Neural progenitor cell (in vitro differentiated cells): ENCODE results near the gene BEND2. TPM values are rescaled to one million over a fixed set of nuclear protein-coding genes. Genes with fewer than 3 reads are reported as not detected.

Experiments
- DNase-seq: peaks from one replicate; pipeline ENCODE4 v3.0.0-alpha.2; 2016; ENCODE audit warnings: low spot score
- H2AFZ ChIP-seq: fragments of 200-600 bp; sonication (generic); replicated peaks from 2 replicates; pipeline ENCODE4 v1.6.1; 2016; ENCODE audit warnings: antibody characterized with exemption
- H3F3A ChIP-seq: fragments of 200-600 bp; sonication (generic); 2 replicates; pipeline ENCODE4 v1.6.1; 2016; ENCODE audit warnings: antibody characterized with exemption, low read depth
- H3K27ac ChIP-seq: fragments of 200-600 bp; sonication (generic); 2 replicates; pipeline ENCODE4 v1.5.1; 2016; ENCODE audit warnings: mild to moderate bottlenecking
- H3K27me3 ChIP-seq: fragments of 200-600 bp; sonication (generic); 2 replicates; pipeline ENCODE4 v1.6.1; 2016; ENCODE audit warnings: mild to moderate bottlenecking, moderate library complexity
- H3K36me3 ChIP-seq: fragments of 200-600 bp; sonication (generic); 2 replicates; pipeline ENCODE4 v1.5.1; 2016
- H3K4me1 ChIP-seq: fragments of 200-600 bp; sonication (generic); 2 replicates; pipeline ENCODE4 v1.6.1; 2016; ENCODE audit warnings: mixed run types
- H3K4me2 ChIP-seq: fragments of 200-600 bp; sonication (generic); 2 replicates; pipeline ENCODE4 v1.6.1; 2016
- H3K4me3 ChIP-seq: fragments of 200-600 bp; sonication (generic); 2 replicates; pipeline ENCODE4 v1.5.1; 2016
- H3K79me2 ChIP-seq: fragments of 200-600 bp; sonication (generic); 2 replicates; pipeline ENCODE4 v1.6.1; 2016; ENCODE audit warnings: low read depth
- H3K9ac ChIP-seq: fragments of 200-600 bp; sonication (generic); 2 replicates; pipeline ENCODE4 v1.6.1; 2016
- H3K9me3 ChIP-seq: fragments of 200-600 bp; sonication (generic); 2 replicates; pipeline ENCODE4 v1.5.1; 2016; ENCODE audit warnings: low read depth
- H4K20me1 ChIP-seq: fragments of 200-600 bp; sonication (generic); 2 replicates; pipeline ENCODE4 v1.6.1; 2016; ENCODE audit warnings: low read depth
- H3K27ac Mint-ChIP-seq: 3 replicates; pipeline ENCODE4 v1.8.0; 2021; ENCODE audit warnings: mixed read lengths
- H3K27me3 Mint-ChIP-seq: 2 replicates; pipeline ENCODE4 v1.8.0; 2022; ENCODE audit warnings: low read depth, mild to moderate bottlenecking, inconsistent platforms, moderate library complexity, mixed read lengths; ENCODE audit not compliant: insufficient read depth
- H3K36me3 Mint-ChIP-seq: 3 replicates; pipeline ENCODE4 v1.8.0; 2021; ENCODE audit warnings: mixed read lengths
- H3K4me1 Mint-ChIP-seq: 3 replicates; pipeline ENCODE4 v1.8.0; 2021; ENCODE audit warnings: mixed read lengths
- H3K4me3 Mint-ChIP-seq: 3 replicates; pipeline ENCODE4 v1.8.0; 2021; ENCODE audit warnings: mild to moderate bottlenecking, moderate library complexity, mixed read lengths
- H3K9me3 Mint-ChIP-seq: 3 replicates; pipeline ENCODE4 v1.8.0; 2020; ENCODE audit warnings: mixed read lengths
- EZH2 ChIP-seq: fragments of 200-600 bp; sonication (generic); IDR thresholded peaks from 2 replicates; pipeline ENCODE4 v1.6.1; 2017; ENCODE audit warnings: antibody characterized with exemption, mild to moderate bottlenecking, moderate library complexity
- EZH2phosphoT487 ChIP-seq: fragments of 200-600 bp; sonication (generic); IDR thresholded peaks from 2 replicates; pipeline ENCODE4 v1.6.1; 2017; ENCODE audit warnings: antibody characterized with exemption
- total RNA-seq: library from RNA; depleted of rRNA; stranded (reverse); fragments of >200 nt; gene quantifications from 2 replicates; pipeline ENCODE4 v1.2.3, GENCODE V29; 2015; ENCODE audit warnings: low replicate concordance
- TF ChIP-seq, protein P1 (sequence below): fragments of 200-600 bp; sonication (generic); IDR thresholded peaks from 2 replicates; pipeline ENCODE4 v1.5.1; 2017; ENCODE audit warnings: antibody characterized with exemption, mild to moderate bottlenecking

Gene BEND2
- total RNA-seq, 1 donor from 2014 or later, result not detected

DNA sequence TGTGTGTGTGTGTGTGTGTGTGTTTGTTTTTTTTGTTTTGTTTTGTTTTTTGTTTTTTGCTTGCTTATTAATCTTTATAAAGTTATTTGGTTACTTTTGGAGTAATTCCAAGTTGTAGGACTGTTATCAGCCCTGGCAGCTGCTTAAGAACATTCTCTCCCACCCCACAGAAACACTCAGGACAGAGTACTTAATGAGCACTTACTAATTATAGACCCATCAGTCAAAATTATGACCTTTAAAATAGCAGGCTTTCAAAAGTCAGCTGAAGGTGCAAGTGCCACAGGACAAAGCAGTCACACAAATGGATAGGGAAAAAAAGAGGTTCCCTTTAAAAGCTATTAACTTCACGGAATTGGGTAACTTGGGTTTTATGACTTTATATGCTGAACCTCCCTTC is 69.0 kb downstream of the BEND2 start:
- no peak for DNase-seq
- no peak overlapping the region for H3K27ac Mint-ChIP-seq
- Histone ChIP-seq H3K4me2 (no peak overlapping the region), H2AFZ (no peak overlapping the region), H3K4me1 (no peaks in the 10 kb centered on the region), H3K4me3 (no peak overlapping the region), H3F3A (no peaks in the 10 kb centered on the region), H3K9ac (no peak overlapping the region), H3K27me3 (no peaks in the 10 kb centered on the region), H3K9me3 (no peaks in the 10 kb centered on the region), H3K27ac (no peak overlapping the region), H3K79me2 (no peaks in the 10 kb centered on the region), H3K36me3 (no peaks in the 10 kb centered on the region), H4K20me1 (no peaks in the 10 kb centered on the region)
- no peak overlapping the region for H3K4me3 Mint-ChIP-seq
- no peaks in the 10 kb centered on the region for H3K9me3 Mint-ChIP-seq
- no peak for TF ChIP-seq EZH2phosphoT487
- no peak for TF ChIP-seq EZH2
- TF ChIP-seq, protein P1, sequence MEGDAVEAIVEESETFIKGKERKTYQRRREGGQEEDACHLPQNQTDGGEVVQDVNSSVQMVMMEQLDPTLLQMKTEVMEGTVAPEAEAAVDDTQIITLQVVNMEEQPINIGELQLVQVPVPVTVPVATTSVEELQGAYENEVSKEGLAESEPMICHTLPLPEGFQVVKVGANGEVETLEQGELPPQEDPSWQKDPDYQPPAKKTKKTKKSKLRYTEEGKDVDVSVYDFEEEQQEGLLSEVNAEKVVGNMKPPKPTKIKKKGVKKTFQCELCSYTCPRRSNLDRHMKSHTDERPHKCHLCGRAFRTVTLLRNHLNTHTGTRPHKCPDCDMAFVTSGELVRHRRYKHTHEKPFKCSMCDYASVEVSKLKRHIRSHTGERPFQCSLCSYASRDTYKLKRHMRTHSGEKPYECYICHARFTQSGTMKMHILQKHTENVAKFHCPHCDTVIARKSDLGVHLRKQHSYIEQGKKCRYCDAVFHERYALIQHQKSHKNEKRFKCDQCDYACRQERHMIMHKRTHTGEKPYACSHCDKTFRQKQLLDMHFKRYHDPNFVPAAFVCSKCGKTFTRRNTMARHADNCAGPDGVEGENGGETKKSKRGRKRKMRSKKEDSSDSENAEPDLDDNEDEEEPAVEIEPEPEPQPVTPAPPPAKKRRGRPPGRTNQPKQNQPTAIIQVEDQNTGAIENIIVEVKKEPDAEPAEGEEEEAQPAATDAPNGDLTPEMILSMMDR, result no peak
- H3K36me3 Mint-ChIP-seq, result no peaks in the 10 kb centered on the region
- H3K27me3 Mint-ChIP-seq, result peaks cover 3% of the 10 kb centered on the region
- no peaks in the 10 kb centered on the region for H3K4me1 Mint-ChIP-seq

DNA sequence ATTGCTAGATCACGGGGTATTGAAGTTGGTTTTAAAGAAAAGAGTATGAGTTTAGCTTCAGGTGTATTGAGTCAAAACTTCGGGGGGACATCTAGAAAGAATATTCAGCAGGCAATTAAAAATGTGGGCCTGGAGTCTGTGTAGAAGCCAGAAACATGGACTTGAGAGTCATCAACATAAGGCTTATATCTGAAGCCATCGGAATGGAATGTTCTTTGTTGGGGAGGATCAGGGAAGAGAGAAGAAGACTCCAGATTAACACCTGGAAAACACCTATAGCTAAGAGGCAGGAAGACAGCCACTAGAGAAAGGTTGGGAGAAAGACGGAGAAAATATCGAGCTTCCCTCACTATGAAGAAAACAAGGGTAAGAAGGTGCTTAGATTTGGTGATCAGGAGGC is 69.5 kb downstream of the BEND2 start:
- H3K36me3 Mint-ChIP-seq, result no peaks in the 10 kb centered on the region
- Histone ChIP-seq H3K9me3 (no peaks in the 10 kb centered on the region), H4K20me1 (no peaks in the 10 kb centered on the region), H2AFZ (no peak overlapping the region), H3K27ac (no peak overlapping the region), H3K36me3 (no peaks in the 10 kb centered on the region), H3K4me3 (no peak overlapping the region), H3K27me3 (no peaks in the 10 kb centered on the region), H3K9ac (no peak overlapping the region), H3K4me2 (no peak overlapping the region), H3F3A (no peaks in the 10 kb centered on the region), H3K4me1 (no peaks in the 10 kb centered on the region), H3K79me2 (no peaks in the 10 kb centered on the region)
- TF ChIP-seq EZH2phosphoT487 (no peak), EZH2 (no peak)
- TF ChIP-seq, protein P1, result no peak
- H3K4me1 Mint-ChIP-seq, result no peaks in the 10 kb centered on the region
- no peak overlapping the region for H3K4me3 Mint-ChIP-seq
- H3K9me3 Mint-ChIP-seq, result no peaks in the 10 kb centered on the region
- H3K27me3 Mint-ChIP-seq, result peaks cover 3% of the 10 kb centered on the region
- no peak overlapping the region for H3K27ac Mint-ChIP-seq
- DNase-seq, result no peak

DNA sequence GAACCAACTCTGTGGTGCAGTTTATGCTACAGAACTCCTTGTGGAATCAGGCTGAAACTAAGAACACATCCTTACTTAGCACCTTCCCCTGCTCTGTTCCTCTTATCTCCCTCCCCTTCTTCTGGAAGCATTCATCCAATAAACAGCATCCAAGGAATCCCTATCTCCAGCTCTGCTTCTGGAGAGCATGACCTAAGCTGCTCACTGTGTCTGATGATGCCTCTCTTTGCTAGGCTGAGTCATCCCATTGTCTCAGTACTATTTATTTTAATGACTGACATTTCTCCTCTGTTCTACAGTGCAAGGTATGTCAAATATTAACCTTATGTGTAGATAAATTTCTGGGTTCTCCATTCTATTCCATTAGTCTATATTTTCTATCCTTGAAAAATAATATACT is 71.2 kb downstream of the BEND2 start:
- H3K36me3 Mint-ChIP-seq, result no peaks in the 10 kb centered on the region
- no peak overlapping the region for H3K4me3 Mint-ChIP-seq
- Histone ChIP-seq H3K79me2 (no peaks in the 10 kb centered on the region), H3K4me2 (no peak overlapping the region), H3K36me3 (no peaks in the 10 kb centered on the region), H3K9ac (no peak overlapping the region), H3K4me1 (no peaks in the 10 kb centered on the region), H3K27me3 (no peaks in the 10 kb centered on the region), H3K9me3 (no peaks in the 10 kb centered on the region), H3K4me3 (no peak overlapping the region), H3K27ac (no peak overlapping the region), H3F3A (no peaks in the 10 kb centered on the region), H2AFZ (no peak overlapping the region), H4K20me1 (no peaks in the 10 kb centered on the region)
- TF ChIP-seq, protein P1, result no peak
- no peak for TF ChIP-seq EZH2phosphoT487
- no peak for TF ChIP-seq EZH2
- no peak for DNase-seq
- no peaks in the 10 kb centered on the region for H3K4me1 Mint-ChIP-seq
- H3K27me3 Mint-ChIP-seq, result peaks cover 3% of the 10 kb centered on the region
- no peaks in the 10 kb centered on the region for H3K9me3 Mint-ChIP-seq
- H3K27ac Mint-ChIP-seq, result no peak overlapping the region

DNA sequence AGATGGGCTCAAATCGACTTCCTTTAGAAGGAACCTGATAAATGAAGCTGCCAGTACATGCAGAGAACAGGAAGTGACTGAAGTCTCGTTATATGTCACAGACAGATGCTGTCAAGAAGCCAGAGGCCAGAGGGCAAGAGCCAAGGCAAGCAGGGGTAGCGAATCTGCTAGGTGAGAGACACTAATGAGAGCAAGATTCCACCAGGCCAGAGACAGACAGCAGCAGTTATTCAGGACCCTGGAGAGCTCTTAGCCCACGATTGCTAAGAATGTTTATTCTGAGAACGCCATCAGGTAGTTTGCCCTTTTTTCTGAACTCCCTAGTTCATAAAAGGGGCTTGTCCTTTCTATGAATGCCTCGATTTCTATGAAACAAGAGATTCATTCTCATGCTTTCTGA is 73.7 kb downstream of the BEND2 start:
- no peak overlapping the region for H3K4me3 Mint-ChIP-seq
- no peaks in the 10 kb centered on the region for H3F3A ChIP-seq
- no peak overlapping the region for H3K9ac ChIP-seq
- H3K9me3 ChIP-seq, result no peaks in the 10 kb centered on the region
- TF ChIP-seq EZH2 (no peak), EZH2phosphoT487 (no peak)
- TF ChIP-seq, protein P1, result no peak
- peaks cover 3% of the 10 kb centered on the region for H3K27me3 Mint-ChIP-seq
- no peaks in the 10 kb centered on the region for H3K27me3 ChIP-seq
- no peak overlapping the region for H3K4me2 ChIP-seq
- H3K27ac Mint-ChIP-seq, result no peak overlapping the region
- no peak overlapping the region for H2AFZ ChIP-seq
- H3K79me2 ChIP-seq, result no peaks in the 10 kb centered on the region
- H3K9me3 Mint-ChIP-seq, result no peaks in the 10 kb centered on the region
- no peaks in the 10 kb centered on the region for H3K4me1 ChIP-seq
- H3K36me3 ChIP-seq, result no peaks in the 10 kb centered on the region
- H3K36me3 Mint-ChIP-seq, result no peaks in the 10 kb centered on the region
- peak; percentile 67 for DNase-seq
- H4K20me1 ChIP-seq, result no peaks in the 10 kb centered on the region
- no peak overlapping the region for H3K27ac ChIP-seq
- no peaks in the 10 kb centered on the region for H3K4me1 Mint-ChIP-seq
- H3K4me3 ChIP-seq, result no peak overlapping the region
